GM23338 (cell line): ENCODE data around the gene PSMC3. TPM values are rescaled to one million over a fixed set of nuclear protein-coding genes. Genes with fewer than 3 reads are reported as not detected.

ENCODE experiments used
- ATAC-seq: fragments of 200-7000 bp; cut with Tn5 transposase; 3 replicates; pipeline ENCODE4 v1.9.1; 2020
- DNase-seq: peaks from one replicate; pipeline ENCODE4 v3.0.0-alpha.2; 2015; ENCODE audit warnings: low spot score
- H2AFZ ChIP-seq: fragments of 200-600 bp; sonication (generic); 2 replicates; pipeline ENCODE4 v1.8.0; 2016; ENCODE audit warnings: antibody characterized with exemption, mild to moderate bottlenecking, moderate library complexity
- H3F3A ChIP-seq: fragments of 200-600 bp; sonication (generic); replicated peaks from 2 replicates; pipeline ENCODE4 v1.8.0; 2017; ENCODE audit warnings: antibody characterized with exemption, mixed run types, low read depth
- H3K27ac ChIP-seq: fragments of 200-600 bp; sonication (generic); 2 replicates; pipeline ENCODE4 v1.6.1; 2016; ENCODE audit warnings: low read depth
- H3K27me3 ChIP-seq: fragments of 200-600 bp; sonication (generic); 2 replicates; pipeline ENCODE4 v1.8.0; 2016; ENCODE audit warnings: mild to moderate bottlenecking, mixed run types, moderate library complexity; ENCODE audit not compliant: insufficient read depth
- H3K36me3 ChIP-seq: fragments of 200-600 bp; sonication (generic); 2 replicates; pipeline ENCODE4 v1.8.0; 2016; ENCODE audit warnings: mild to moderate bottlenecking; ENCODE audit not compliant: insufficient read depth
- H3K4me1 ChIP-seq: fragments of 200-600 bp; sonication (generic); 2 replicates; pipeline ENCODE4 v1.8.0; 2016; ENCODE audit warnings: mild to moderate bottlenecking, moderate library complexity; ENCODE audit not compliant: insufficient read depth
- H3K4me2 ChIP-seq: fragments of 200-600 bp; sonication (generic); 2 replicates; pipeline ENCODE4 v1.7.1; 2017; ENCODE audit warnings: mixed run types
- H3K4me3 ChIP-seq: fragments of 200-600 bp; sonication (generic); 2 replicates; pipeline ENCODE4 v1.6.1; 2016; ENCODE audit warnings: mixed run types
- H3K79me2 ChIP-seq: fragments of 200-600 bp; sonication (generic); replicated peaks from 2 replicates; pipeline ENCODE4 v1.8.0; 2017; ENCODE audit warnings: mild to moderate bottlenecking; ENCODE audit not compliant: insufficient read depth
- H3K9me2 ChIP-seq: fragments of 200-600 bp; sonication (generic); 2 replicates; pipeline ENCODE4 v1.8.0; 2017; ENCODE audit not compliant: insufficient read depth
- H4K20me1 ChIP-seq: fragments of 200-600 bp; sonication (generic); replicated peaks from 2 replicates; pipeline ENCODE4 v1.8.0; 2017; ENCODE audit warnings: mild to moderate bottlenecking; ENCODE audit not compliant: insufficient read depth
- H3K27ac Mint-ChIP-seq: 2 replicates; pipeline ENCODE4 v1.8.0; 2020; ENCODE audit warnings: inconsistent platforms, mild to moderate bottlenecking, moderate library complexity, mixed read lengths
- H3K27me3 Mint-ChIP-seq: 3 replicates; pipeline ENCODE4 v1.8.0; 2022; ENCODE audit warnings: low read depth, mild to moderate bottlenecking, moderate library complexity, mixed read lengths, inconsistent platforms; ENCODE audit not compliant: insufficient read depth, poor library complexity
- H3K36me3 Mint-ChIP-seq: 3 replicates; pipeline ENCODE4 v1.8.0; 2021; ENCODE audit warnings: low read depth, mild to moderate bottlenecking, inconsistent platforms, moderate library complexity, mixed read lengths
- H3K4me1 Mint-ChIP-seq: 3 replicates; pipeline ENCODE4 v1.8.0; 2020; ENCODE audit warnings: mild to moderate bottlenecking, inconsistent platforms, mixed read lengths
- H3K4me3 Mint-ChIP-seq: 3 replicates; pipeline ENCODE4 v1.8.0; 2021; ENCODE audit warnings: moderate library complexity, mild to moderate bottlenecking, inconsistent platforms, mixed read lengths
- H3K9me3 Mint-ChIP-seq: 3 replicates; pipeline ENCODE4 v1.8.0; 2020; ENCODE audit warnings: moderate library complexity, mild to moderate bottlenecking, inconsistent platforms, mixed read lengths
- CREB1 ChIP-seq: fragments of 250-450 bp; sonication (Bioruptor Pico); IDR thresholded peaks from 2 replicates; pipeline ENCODE4 v1.5.0; 2020; ENCODE audit warnings: low read depth, mild to moderate bottlenecking, moderate library complexity
- CTCF ChIP-seq, 2 experiments: fragments of 200-600 bp in 1 of 2; sonication (generic) in 1 of 2; conservative IDR thresholded peaks; 2 replicates each; pipeline versions ENCODE4 v1.5.1 to v1.6.1; 2016 to 2017; ENCODE audit warnings: antibody characterized with exemption in 2 of 2, low read depth in 2 of 2, mild to moderate bottlenecking in 2 of 2, moderate library complexity in 1 of 2
- EZH2 ChIP-seq: fragments of 200-600 bp; sonication (generic); IDR thresholded peaks from one replicate; pipeline ENCODE4 v1.8.0; 2017; ENCODE audit warnings: antibody characterized with exemption, mild to moderate bottlenecking, low read depth; ENCODE audit not compliant: unreplicated experiment
- EZH2phosphoT487 ChIP-seq: fragments of 200-600 bp; sonication (generic); IDR thresholded peaks from one replicate; pipeline ENCODE4 v1.8.1; 2018; ENCODE audit warnings: antibody characterized with exemption; ENCODE audit not compliant: unreplicated experiment
- JUNB ChIP-seq: IDR thresholded peaks from one replicate; pipeline ENCODE4 v1.6.1; 2016; ENCODE audit warnings: antibody characterized with exemption; ENCODE audit not compliant: unreplicated experiment
- NANOG ChIP-seq: IDR thresholded peaks from 2 replicates; pipeline ENCODE4 v1.6.1; 2016; ENCODE audit warnings: antibody characterized with exemption, borderline replicate concordance
- POLR2AphosphoS5 ChIP-seq: IDR thresholded peaks from 2 replicates; pipeline ENCODE4 v1.6.1; 2016; ENCODE audit warnings: antibody characterized with exemption, low read depth
- STAT1 ChIP-seq: IDR thresholded peaks from one replicate; pipeline ENCODE4 v1.6.1; 2016; ENCODE audit warnings: antibody characterized with exemption; ENCODE audit not compliant: unreplicated experiment
- ZNF331 ChIP-seq: fragments of 250-450 bp; sonication (Bioruptor Pico); IDR thresholded peaks from 2 replicates; pipeline ENCODE4 v1.5.0; 2020; ENCODE audit warnings: low read depth, mild to moderate bottlenecking, moderate library complexity
- ZNF462 ChIP-seq: fragments of 250-450 bp; sonication (Bioruptor Pico); IDR thresholded peaks from 2 replicates; pipeline ENCODE4 v1.5.0; 2020; ENCODE audit warnings: mild to moderate bottlenecking, moderate library complexity
- polyA plus RNA-seq: library from polyadenylated mRNA; unstranded; fragments of >200 nt; fragmentation: Nextera tagmentation; extraction: Ambion mirVana; gene quantifications from 2 replicates; pipeline ENCODE4 v1.2.1, GENCODE V29; 2016
- total RNA-seq: library from RNA; depleted of rRNA; stranded (reverse); fragments of >200 nt; shearing (Covaris generic); gene quantifications from 2 replicates; pipeline ENCODE4 v1.2.3, GENCODE V29; 2014

The PSMC3 gene
- total and polyA plus RNA-seq, 2 experiments from 2014 or later: 147 to 190 TPM

GRCh38 chr11:47448566-47449427, 22.6 kb upstream of the PSMC3 start, which contains the start of gene RAPSN (continued):
- TF ChIP-seq ZNF462 (CRISPR knock-in tag) (no peak), NANOG (no peak), CTCF (conservative IDR thresholded peaks at IDR 0.05; ENCODE audit: low read depth in 2 of 2) (no peak)

- H3K36me3 Mint-ChIP-seq: no peaks in the 10 kb centered on the region
- H4K20me1 ChIP-seq: no peaks in the 10 kb centered on the region
- H3K4me2 ChIP-seq: no peak overlapping the region
- no peaks in the 10 kb centered on the region for H3K4me1 ChIP-seq
- no peak overlapping the region for H3K4me3 ChIP-seq
- H3K4me1 Mint-ChIP-seq: no peaks in the 10 kb centered on the region
- DNase-seq (no peak), ATAC-seq (no peak)
- H3K36me3 ChIP-seq: no peaks in the 10 kb centered on the region
- H3F3A ChIP-seq: no peaks in the 10 kb centered on the region
- H3K27ac Mint-ChIP-seq: no peak overlapping the region
- no peaks in the 10 kb centered on the region for H3K9me2 ChIP-seq
- no peaks in the 10 kb centered on the region for H3K27me3 Mint-ChIP-seq
- no peaks in the 10 kb centered on the region for H3K9me3 Mint-ChIP-seq
- H3K27me3 ChIP-seq: no peaks in the 10 kb centered on the region
- no peak overlapping the region for H3K4me3 Mint-ChIP-seq
- H2AFZ ChIP-seq: no peak overlapping the region
- H3K79me2 ChIP-seq: no peaks in the 10 kb centered on the region
- H3K27ac ChIP-seq: no peak overlapping the region
- TF ChIP-seq EZH2: no peak
- no peak for TF ChIP-seq JUNB
- no peak for TF ChIP-seq ZNF331
- no peak for TF ChIP-seq NANOG
- TF ChIP-seq POLR2AphosphoS5: no peak
- TF ChIP-seq CTCF (conservative IDR thresholded peaks at IDR 0.05; ENCODE audit: low read depth in 2 of 2): no peak
- TF ChIP-seq STAT1: no peak
- TF ChIP-seq CREB1 (CRISPR knock-in tag): no peak
- TF ChIP-seq EZH2phosphoT487: no peak
Observed at GRCh38 chr11:47447906-47448305, 21.7 kb upstream of the PSMC3 start.
